ENCODE measurements around the gene DAAM1. TPM values are rescaled to one million over a fixed set of nuclear protein-coding genes. Genes with fewer than 3 reads are reported as not detected.

Gene DAAM1
- polyA plus RNA-seq, 1 experiment: 9.8 TPM

GRCh38 chr14:59317798-59318505 is 129.5 kb downstream of the DAAM1 start:
- Histone ChIP-seq H3K27ac (ENCODE audit: low read depth, low read length) (no peak overlapping the region), H3K27me3 (ENCODE audit: control insufficient read depth, insufficient read depth, low read length) (no peaks in the 10 kb centered on the region), H3K9me3 (ENCODE audit: control insufficient read depth, insufficient read depth, low read length) (no peaks in the 10 kb centered on the region), H3K4me3 (ENCODE audit: low read depth, low read length) (no peak overlapping the region)
- DNase-seq (ENCODE audit: low read depth, low spot score): no peak
- CTCF ChIA-PET: interaction anchor here (0.9 kb wide), 1 partner anchor 126 kb away, joined by 3 read pairs; no protein-coding TSS in a partner anchor
- TF ChIP-seq, protein P1, sequence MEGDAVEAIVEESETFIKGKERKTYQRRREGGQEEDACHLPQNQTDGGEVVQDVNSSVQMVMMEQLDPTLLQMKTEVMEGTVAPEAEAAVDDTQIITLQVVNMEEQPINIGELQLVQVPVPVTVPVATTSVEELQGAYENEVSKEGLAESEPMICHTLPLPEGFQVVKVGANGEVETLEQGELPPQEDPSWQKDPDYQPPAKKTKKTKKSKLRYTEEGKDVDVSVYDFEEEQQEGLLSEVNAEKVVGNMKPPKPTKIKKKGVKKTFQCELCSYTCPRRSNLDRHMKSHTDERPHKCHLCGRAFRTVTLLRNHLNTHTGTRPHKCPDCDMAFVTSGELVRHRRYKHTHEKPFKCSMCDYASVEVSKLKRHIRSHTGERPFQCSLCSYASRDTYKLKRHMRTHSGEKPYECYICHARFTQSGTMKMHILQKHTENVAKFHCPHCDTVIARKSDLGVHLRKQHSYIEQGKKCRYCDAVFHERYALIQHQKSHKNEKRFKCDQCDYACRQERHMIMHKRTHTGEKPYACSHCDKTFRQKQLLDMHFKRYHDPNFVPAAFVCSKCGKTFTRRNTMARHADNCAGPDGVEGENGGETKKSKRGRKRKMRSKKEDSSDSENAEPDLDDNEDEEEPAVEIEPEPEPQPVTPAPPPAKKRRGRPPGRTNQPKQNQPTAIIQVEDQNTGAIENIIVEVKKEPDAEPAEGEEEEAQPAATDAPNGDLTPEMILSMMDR (IDR thresholded peaks at IDR 0.05; ENCODE audit: low read depth, low read length): no peak
- POLR2A ChIA-PET: no interaction called here

GRCh38 chr14:59318908-59319307 is 130.4 kb downstream of the DAAM1 start:
- H3K4me3 ChIP-seq (ENCODE audit: low read depth, low read length): no peak overlapping the region
- no peak overlapping the region for H3K27ac ChIP-seq (ENCODE audit: low read depth, low read length)
- ChIA-PET POLR2A (no interaction called here), CTCF (interaction anchor here (0.9 kb wide), 1 partner anchor 125 kb away, joined by 3 read pairs; no protein-coding TSS in a partner anchor)
- TF ChIP-seq, protein P1 (IDR thresholded peaks at IDR 0.05; ENCODE audit: low read depth, low read length): no peak
- no peaks in the 10 kb centered on the region for H3K9me3 ChIP-seq (ENCODE audit: control insufficient read depth, insufficient read depth, low read length)
- no peaks in the 10 kb centered on the region for H3K27me3 ChIP-seq (ENCODE audit: control insufficient read depth, insufficient read depth, low read length)
- no peak for DNase-seq (ENCODE audit: low read depth, low spot score)

DNA sequence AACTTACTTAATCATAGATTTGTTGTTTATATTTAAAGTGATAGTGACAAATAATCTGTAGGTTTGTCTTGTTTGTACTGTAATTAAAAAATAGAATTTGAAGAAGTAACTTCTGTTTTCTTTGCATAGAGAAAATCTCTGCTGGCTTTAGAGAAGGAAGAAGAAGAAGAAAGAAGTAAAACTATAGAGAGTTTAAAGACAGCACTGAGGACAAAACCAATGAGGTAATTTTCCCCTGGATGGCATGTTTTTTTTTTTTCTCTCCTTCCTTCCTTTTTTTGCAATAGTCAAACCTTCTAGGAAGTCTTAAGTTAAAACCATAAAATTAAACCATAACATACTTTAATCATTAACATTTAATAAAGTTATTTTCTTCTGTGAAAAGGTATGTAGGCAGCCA is 131.9 kb downstream of the DAAM1 start:
- CTCF ChIA-PET: no interaction called here
- Histone ChIP-seq H3K9me3 (ENCODE audit: control insufficient read depth, insufficient read depth, low read length) (no peaks in the 10 kb centered on the region), H3K27me3 (ENCODE audit: control insufficient read depth, insufficient read depth, low read length) (no peaks in the 10 kb centered on the region), H3K27ac (ENCODE audit: low read depth, low read length) (no peak overlapping the region), H3K4me3 (ENCODE audit: low read depth, low read length) (no peak overlapping the region)
- TF ChIP-seq, protein P1 (IDR thresholded peaks at IDR 0.05; ENCODE audit: low read depth, low read length): no peak
- no peak for DNase-seq (ENCODE audit: low read depth, low spot score)
- POLR2A ChIA-PET: no interaction called here

GRCh38 chr14:59320763-59321625 is 132.5 kb downstream of the DAAM1 start:
- TF ChIP-seq, protein P1 (IDR thresholded peaks at IDR 0.05; ENCODE audit: low read depth, low read length): no peak
- H3K27ac ChIP-seq (ENCODE audit: low read depth, low read length): peak overlapping the region; percentile 13
- no peak for DNase-seq (ENCODE audit: low read depth, low spot score)
- H3K27me3 ChIP-seq (ENCODE audit: control insufficient read depth, insufficient read depth, low read length): no peaks in the 10 kb centered on the region
- ChIA-PET POLR2A (no interaction called here), CTCF (no interaction called here)
- H3K4me3 ChIP-seq (ENCODE audit: low read depth, low read length): no peak overlapping the region
- H3K9me3 ChIP-seq (ENCODE audit: control insufficient read depth, insufficient read depth, low read length): no peaks in the 10 kb centered on the region

DNA sequence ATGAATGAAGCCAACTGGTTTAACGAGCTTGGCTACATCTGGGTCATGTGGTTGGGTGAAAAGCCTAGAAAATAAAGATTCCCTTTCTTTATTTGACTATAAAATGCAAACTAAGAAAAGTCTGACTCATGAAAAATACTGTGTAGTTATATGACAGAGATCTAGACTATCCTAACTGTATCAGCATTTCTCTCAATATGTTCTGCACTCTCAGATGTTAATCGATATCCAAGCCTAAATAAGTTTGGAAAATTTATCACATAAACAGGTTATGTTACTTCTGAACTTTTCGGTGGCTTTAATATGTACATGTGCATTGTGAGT is 133.1 kb downstream of the DAAM1 start:
- POLR2A ChIA-PET: no interaction called here
- Histone ChIP-seq H3K27ac (ENCODE audit: low read depth, low read length) (peak overlapping the region; percentile 13), H3K9me3 (ENCODE audit: control insufficient read depth, insufficient read depth, low read length) (no peaks in the 10 kb centered on the region), H3K4me3 (ENCODE audit: low read depth, low read length) (no peak overlapping the region), H3K27me3 (ENCODE audit: control insufficient read depth, insufficient read depth, low read length) (no peaks in the 10 kb centered on the region)
- no peak for DNase-seq (ENCODE audit: low read depth, low spot score)
- TF ChIP-seq, protein P1 (IDR thresholded peaks at IDR 0.05; ENCODE audit: low read depth, low read length): no peak
- CTCF ChIA-PET: no interaction called here

Measured in AG04450 (cell line).